Tongue (tissue), 2 donors: ENCODE results near the gene LARGE1. TPM values are rescaled to one million over a fixed set of nuclear protein-coding genes. Genes with fewer than 3 reads are reported as not detected.

Experiments
- DNase-seq: peaks from one replicate; pipeline ENCODE4 v3.0.0-alpha.2; 2015
- total RNA-seq: library from RNA; depleted of rRNA; stranded (reverse); fragments of >200 nt; gene quantifications from one replicate; pipeline ENCODE4 v1.2.3, GENCODE V29; 2014

Gene LARGE1
- total RNA-seq, 1 donor from 2014 or later, result 18.3 TPM

- DNase-seq, result no peak
These were observed 100.5 kb downstream of the LARGE1 start for GRCh38 chr22:33819743-33820142.

- no peak for DNase-seq
These were observed 102.7 kb downstream of the LARGE1 start for GRCh38 chr22:33817512-33818127.

GRCh38 chr22:33812360-33812977 lies 107.8 kb downstream of the LARGE1 start:
- peak; percentile 81 for DNase-seq

- peak; percentile 92 for DNase-seq
These were observed 108.6 kb downstream of the LARGE1 start for GRCh38 chr22:33811686-33812085.

GRCh38 chr22:33811208-33811607 lies 109.1 kb downstream of the LARGE1 start:
- no peak for DNase-seq

GRCh38 chr22:33807470-33807869 lies 112.8 kb downstream of the LARGE1 start:
- no peak for DNase-seq

- DNase-seq, result no peak
These were observed 114.1 kb downstream of the LARGE1 start for GRCh38 chr22:33806191-33806590.

GRCh38 chr22:33803371-33804282 lies 116.6 kb downstream of the LARGE1 start:
- DNase-seq, result no peak

GRCh38 chr22:33798401-33798800 lies 121.9 kb downstream of the LARGE1 start:
- no peak for DNase-seq

GRCh38 chr22:33796494-33796893 lies 123.8 kb downstream of the LARGE1 start:
- no peak for DNase-seq

- DNase-seq, result no peak
These were observed 126.8 kb downstream of the LARGE1 start for GRCh38 chr22:33793475-33793874.

GRCh38 chr22:33792832-33793231 lies 127.4 kb downstream of the LARGE1 start:
- DNase-seq, result no peak

GRCh38 chr22:33789690-33790253 lies 130.5 kb downstream of the LARGE1 start:
- DNase-seq, result no peak

- DNase-seq, result no peak
These were observed 131.3 kb downstream of the LARGE1 start for GRCh38 chr22:33788927-33789326.

GRCh38 chr22:33787645-33788456 lies 132.4 kb downstream of the LARGE1 start:
- no peak for DNase-seq

GRCh38 chr22:33786149-33786548 lies 134.1 kb downstream of the LARGE1 start:
- no peak for DNase-seq

GRCh38 chr22:33785283-33785968 lies 134.8 kb downstream of the LARGE1 start:
- DNase-seq, result no peak

GRCh38 chr22:33781411-33781810 lies 138.9 kb downstream of the LARGE1 start:
- DNase-seq, result peak; percentile 55

GRCh38 chr22:33780531-33781136 lies 139.6 kb downstream of the LARGE1 start:
- DNase-seq, result peak; percentile 24

- no peak for DNase-seq
These were observed 141.0 kb downstream of the LARGE1 start for GRCh38 chr22:33779243-33779642.

- no peak for DNase-seq
These were observed 143.8 kb downstream of the LARGE1 start for GRCh38 chr22:33776491-33776890.
